C4-2B (cell line): ENCODE results near the gene CDC123.
"Not testable (repeated sequence)": the region's sequence is repeated elsewhere in the genome, so short reads cannot be mapped to it uniquely, and the experiment has no call there.

Experiments
- CTCF ChIP-seq: fragments of 450-650 bp; conservative IDR thresholded peaks from 2 replicates; pipeline ENCODE4 v1.5.1; 2017; ENCODE audit warnings: mild to moderate bottlenecking
- ZFX ChIP-seq: fragments of 450-650 bp; IDR thresholded peaks from 2 replicates; pipeline ENCODE4 v1.6.1; 2017

GRCh38 chr10:12226438-12226837 is 30.4 kb downstream of the CDC123 start:
- not testable (repeated sequence) for TF ChIP-seq CTCF, ZFX
